AG04449 (cell line): ENCODE results near the gene SLC25A17.
"Not testable (repeated sequence)": the region's sequence is repeated elsewhere in the genome, so short reads cannot be mapped to it uniquely, and the experiment has no call there.

Experiments used
- CTCF ChIA-PET: fragments of 350-600 bp; formaldehyde crosslinking; extraction: SDS; loops from one replicate; lab custom pipeline; 2021; ENCODE audit warnings: antibody characterized with exemption; lab: Yijun Ruan, JAX
- POLR2A ChIA-PET: fragments of 400-600, 350-600 bp; formaldehyde crosslinking; extraction: SDS; loops from one replicate; lab custom pipeline; 2020; ENCODE audit warnings: antibody characterized with exemption, inconsistent platforms; lab: Yijun Ruan, JAX
- DNase-seq: peaks from one replicate; pipeline ENCODE4 v3.0.0-alpha.2; 2010; ENCODE audit warnings: low read depth, low spot score
- H3K4me3 ChIP-seq: 2 replicates; pipeline ENCODE4 v1.5.1; 2011; ENCODE audit warnings: low read depth, mild to moderate bottlenecking, control low read depth, low read length
- TF ChIP-seq, protein P1 (sequence below): IDR thresholded peaks from one replicate; pipeline ENCODE4 v1.5.1; 2011; ENCODE audit warnings: mild to moderate bottlenecking, moderate library complexity, low read length, control low read depth, inconsistent platforms; ENCODE audit not compliant: insufficient read depth; ENCODE audit errors: missing control alignments

The SLC25A17 gene

GRCh38 chr22:40797427-40797826 is 21.7 kb downstream of the SLC25A17 start:
- H3K4me3 ChIP-seq: no peak overlapping the region
- TF ChIP-seq, protein P1, sequence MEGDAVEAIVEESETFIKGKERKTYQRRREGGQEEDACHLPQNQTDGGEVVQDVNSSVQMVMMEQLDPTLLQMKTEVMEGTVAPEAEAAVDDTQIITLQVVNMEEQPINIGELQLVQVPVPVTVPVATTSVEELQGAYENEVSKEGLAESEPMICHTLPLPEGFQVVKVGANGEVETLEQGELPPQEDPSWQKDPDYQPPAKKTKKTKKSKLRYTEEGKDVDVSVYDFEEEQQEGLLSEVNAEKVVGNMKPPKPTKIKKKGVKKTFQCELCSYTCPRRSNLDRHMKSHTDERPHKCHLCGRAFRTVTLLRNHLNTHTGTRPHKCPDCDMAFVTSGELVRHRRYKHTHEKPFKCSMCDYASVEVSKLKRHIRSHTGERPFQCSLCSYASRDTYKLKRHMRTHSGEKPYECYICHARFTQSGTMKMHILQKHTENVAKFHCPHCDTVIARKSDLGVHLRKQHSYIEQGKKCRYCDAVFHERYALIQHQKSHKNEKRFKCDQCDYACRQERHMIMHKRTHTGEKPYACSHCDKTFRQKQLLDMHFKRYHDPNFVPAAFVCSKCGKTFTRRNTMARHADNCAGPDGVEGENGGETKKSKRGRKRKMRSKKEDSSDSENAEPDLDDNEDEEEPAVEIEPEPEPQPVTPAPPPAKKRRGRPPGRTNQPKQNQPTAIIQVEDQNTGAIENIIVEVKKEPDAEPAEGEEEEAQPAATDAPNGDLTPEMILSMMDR: no peak
- no peak for DNase-seq
- ChIA-PET POLR2A (no interaction called here), CTCF (interaction anchor here (1.2 to 1.5 kb wide), 3 partner anchors 11 to 114 kb away, joined by 3 to 6 read pairs (median 4); no protein-coding TSS in a partner anchor)

- H3K4me3 ChIP-seq: no peak overlapping the region
- DNase-seq: no peak
- TF ChIP-seq, protein P1: no peak
- ChIA-PET POLR2A (no interaction called here), CTCF (interaction anchor here (0.7 kb wide), 1 partner anchor 8 kb away, joined by 3 read pairs; no protein-coding TSS in a partner anchor)
Measured at GRCh38 chr22:40792451-40792850, 26.7 kb downstream of the SLC25A17 start.

DNA sequence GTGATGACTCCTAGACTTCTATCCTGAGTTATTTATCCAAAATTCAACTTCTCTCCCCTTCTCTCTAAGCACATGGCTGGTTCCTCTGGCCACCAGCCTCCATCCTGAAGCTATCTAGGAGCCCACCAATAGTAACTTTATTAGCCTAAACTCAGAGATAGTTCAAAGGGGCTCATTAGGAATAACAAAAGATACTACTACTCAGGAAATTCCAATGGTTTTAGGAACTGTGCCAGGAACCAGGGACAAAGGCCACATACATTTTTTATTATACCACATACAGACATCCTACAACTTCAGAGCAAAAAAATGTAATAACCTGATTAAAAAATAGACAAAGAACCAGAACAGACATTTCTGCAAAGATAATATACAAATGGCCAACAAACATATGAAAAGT is 27.9 kb downstream of the SLC25A17 start:
- H3K4me3 ChIP-seq: no peak overlapping the region
- POLR2A ChIA-PET: no interaction called here
- TF ChIP-seq, protein P1: no peak
- CTCF ChIA-PET: no interaction called here
- DNase-seq: no peak

- POLR2A ChIA-PET: no interaction called here
- no peak for DNase-seq
- CTCF ChIA-PET: interaction anchor here (1.2 kb wide), 1 partner anchor 9 kb away, joined by 3 read pairs; no protein-coding TSS in a partner anchor
- no peak overlapping the region for H3K4me3 ChIP-seq
- TF ChIP-seq, protein P1: no peak
Measured at GRCh38 chr22:40789131-40789530, 30.0 kb downstream of the SLC25A17 start.

DNA sequence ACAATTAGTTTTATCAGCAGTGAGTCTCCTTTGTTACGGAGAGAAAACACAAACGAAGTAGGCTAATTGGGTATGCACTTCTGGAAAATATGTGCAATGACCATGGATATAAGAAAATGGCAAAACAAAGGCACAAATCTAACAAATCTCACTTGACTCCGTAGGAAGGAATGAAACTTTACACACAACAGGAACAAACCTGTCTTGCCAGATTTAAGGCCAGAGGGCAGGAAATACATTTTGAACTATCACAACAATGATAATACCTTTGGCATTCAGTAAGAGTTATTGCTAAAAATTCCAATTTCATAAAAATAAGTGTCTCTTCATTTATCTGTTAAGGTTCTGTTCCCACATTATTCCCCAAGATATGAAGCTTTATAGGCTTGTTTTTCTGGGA is 36.6 kb downstream of the SLC25A17 start:
- POLR2A ChIA-PET: no interaction called here
- CTCF ChIA-PET: interaction anchor here (0.8 to 1.4 kb wide), 3 partner anchors 16 to 24 kb away, joined by 3 to 4 read pairs (median 3); no protein-coding TSS in a partner anchor
- DNase-seq: no peak
- H3K4me3 ChIP-seq: no peak overlapping the region
- TF ChIP-seq, protein P1: no peak

- DNase-seq, H3K4me3 ChIP-seq, POLR2A ChIA-PET: not testable (repeated sequence)
- CTCF ChIA-PET: interaction anchor here (1.3 kb wide), 1 partner anchor 23 kb away, joined by 3 read pairs; no protein-coding TSS in a partner anchor
Measured at GRCh38 chr22:40781749-40782148, 37.4 kb downstream of the SLC25A17 start.

- TF ChIP-seq, protein P1: no peak
- ChIA-PET CTCF (no interaction called here), POLR2A (no interaction called here)
- no peak overlapping the region for H3K4me3 ChIP-seq
- no peak for DNase-seq
Measured at GRCh38 chr22:40769761-40770160, 49.4 kb downstream of the SLC25A17 start.
